ENCODE data around the gene IFITM1. TPM values are rescaled to one million over a fixed set of nuclear protein-coding genes. Genes with fewer than 3 reads are reported as not detected.

IFITM1 gene
- polyA plus RNA-seq, 1 donor from 2014 or later = 0.35 TPM

- TF ChIP-seq REST (IDR thresholded peaks at IDR 0.05; ENCODE audit: borderline replicate concordance) = no peak
- no peaks in the 10 kb centered on the region for H4K20me1 ChIP-seq (ENCODE audit: insufficient read depth)
- no peaks in the 10 kb centered on the region for H3K79me2 ChIP-seq (replicated peaks; ENCODE audit: insufficient read depth, low read length)
- H3K36me3 ChIP-seq (ENCODE audit: insufficient read depth, low read length) = no peaks in the 10 kb centered on the region
- no peaks in the 10 kb centered on the region for H3K9me2 ChIP-seq (ENCODE audit: insufficient read depth, low read length)
- H3F3A ChIP-seq (ENCODE audit: insufficient read depth, low read length, poor library complexity, severe bottlenecking) = no peaks in the 10 kb centered on the region
- no peak overlapping the region for H3K27ac ChIP-seq (ENCODE audit: low read length)
- H3K4me2 ChIP-seq (ENCODE audit: low read length) = no peak overlapping the region
- H2AFZ ChIP-seq (ENCODE audit: low read depth, low read length) = no peak overlapping the region
- no peak overlapping the region for H3K4me3 ChIP-seq (ENCODE audit: low read length)
- H3K27me3 ChIP-seq (ENCODE audit: insufficient read depth, low read depth, low read length) = no peaks in the 10 kb centered on the region
- H3K9ac ChIP-seq (ENCODE audit: low read length) = no peak overlapping the region
- no peaks in the 10 kb centered on the region for H3K9me3 ChIP-seq (ENCODE audit: low read length)
These were observed 32.9 kb upstream of the IFITM1 start for GRCh38 chr11:280706-281485.

GRCh38 chr11:281486-282161 lies 32.2 kb upstream of the IFITM1 start:
- H3K4me2 ChIP-seq (ENCODE audit: low read length) = no peak overlapping the region
- no peak overlapping the region for H3K9ac ChIP-seq (ENCODE audit: low read length)
- H3K9me3 ChIP-seq (ENCODE audit: low read length) = no peaks in the 10 kb centered on the region
- no peaks in the 10 kb centered on the region for H3K79me2 ChIP-seq (replicated peaks; ENCODE audit: insufficient read depth, low read length)
- no peaks in the 10 kb centered on the region for H4K20me1 ChIP-seq (ENCODE audit: insufficient read depth)
- no peak overlapping the region for H3K4me3 ChIP-seq (ENCODE audit: low read length)
- H3K27ac ChIP-seq (ENCODE audit: low read length) = no peak overlapping the region
- TF ChIP-seq MXI1 (conservative IDR thresholded peaks at IDR 0.05; ENCODE audit: poor library complexity, severe bottlenecking) = no peak
- no peak for TF ChIP-seq CTCF (IDR thresholded peaks at IDR 0.05; ENCODE audit: poor library complexity, severe bottlenecking)
- TF ChIP-seq TAF1 (IDR thresholded peaks at IDR 0.05; ENCODE audit: low read depth) = no peak
- no peak for TF ChIP-seq EP300 (conservative IDR thresholded peaks at IDR 0.05; ENCODE audit: poor library complexity, severe bottlenecking)
- no peak for TF ChIP-seq POLR2AphosphoS5 (IDR thresholded peaks at IDR 0.05)
- no peak for TF ChIP-seq EZH2 (IDR thresholded peaks at IDR 0.05; ENCODE audit: borderline replicate concordance, insufficient read depth, low read length, poor library complexity, severe bottlenecking)
- TF ChIP-seq SMC3 (conservative IDR thresholded peaks at IDR 0.05; ENCODE audit: poor library complexity) = no peak
- TF ChIP-seq REST (IDR thresholded peaks at IDR 0.05; ENCODE audit: borderline replicate concordance) = no peak
- no peak for TF ChIP-seq RAD21 (conservative IDR thresholded peaks at IDR 0.05)
- no peaks in the 10 kb centered on the region for H3K36me3 ChIP-seq (ENCODE audit: insufficient read depth, low read length)
- no peaks in the 10 kb centered on the region for H3F3A ChIP-seq (ENCODE audit: insufficient read depth, low read length, poor library complexity, severe bottlenecking)
- no peaks in the 10 kb centered on the region for H3K27me3 ChIP-seq (ENCODE audit: insufficient read depth, low read depth, low read length)
- no peak overlapping the region for H2AFZ ChIP-seq (ENCODE audit: low read depth, low read length)
- H3K9me2 ChIP-seq (ENCODE audit: insufficient read depth, low read length) = no peaks in the 10 kb centered on the region

Measured in neural cell (in vitro differentiated cells).